NCI-H345 treated with DMSO at 0.1 percent for 48 hours (cell line): ENCODE measurements around the gene UBE2G2.

Experiments used
- DNase-seq: peaks from one replicate; lab custom pipeline; 2025; ENCODE audit not compliant: unreplicated experiment; lab: John Stamatoyannopoulos, UW

The UBE2G2 gene

GRCh38 chr21:44792702-44793591, 8.7 kb downstream of the UBE2G2 start:
- DNase-seq: peak; percentile 81

- DNase-seq: no peak
Observed at GRCh38 chr21:44791993-44792392, 9.6 kb downstream of the UBE2G2 start.

GRCh38 chr21:44791246-44791645, 10.4 kb downstream of the UBE2G2 start:
- DNase-seq: no peak

- DNase-seq: no peak
Observed at GRCh38 chr21:44790368-44790767, 11.3 kb downstream of the UBE2G2 start.

GRCh38 chr21:44789880-44790279, 11.7 kb downstream of the UBE2G2 start:
- DNase-seq: no peak

GRCh38 chr21:44785620-44786335, 15.8 kb downstream of the UBE2G2 start:
- peak; percentile 96 for DNase-seq

- no peak for DNase-seq
Observed at GRCh38 chr21:44784810-44785209, 16.8 kb downstream of the UBE2G2 start.

GRCh38 chr21:44783020-44783696, 18.5 kb downstream of the UBE2G2 start:
- DNase-seq: no peak

GRCh38 chr21:44780767-44781459, 20.7 kb downstream of the UBE2G2 start:
- DNase-seq: no peak

- no peak for DNase-seq
Observed at GRCh38 chr21:44780137-44780502, 21.5 kb downstream of the UBE2G2 start.

GRCh38 chr21:44779417-44780136, 22.0 kb downstream of the UBE2G2 start:
- DNase-seq: no peak

GRCh38 chr21:44778983-44779382, 22.6 kb downstream of the UBE2G2 start:
- no peak for DNase-seq

- no peak for DNase-seq
Observed at GRCh38 chr21:44778499-44778911, 23.1 kb downstream of the UBE2G2 start.

- DNase-seq: no peak
Observed at GRCh38 chr21:44778094-44778493, 23.5 kb downstream of the UBE2G2 start.

GRCh38 chr21:44774972-44775371, 26.6 kb downstream of the UBE2G2 start:
- no peak for DNase-seq

- peak; percentile 92 for DNase-seq
Observed at GRCh38 chr21:44773291-44773932, 28.2 kb downstream of the UBE2G2 start.

- no peak for DNase-seq
Observed at GRCh38 chr21:44771896-44772525, 29.6 kb downstream of the UBE2G2 start.

GRCh38 chr21:44767834-44768831, 33.5 kb downstream of the UBE2G2 start:
- DNase-seq: no peak
